ENCODE data around the gene DNAH17. TPM values are rescaled to one million over a fixed set of nuclear protein-coding genes. Genes with fewer than 3 reads are reported as not detected.

DNAH17 gene
- polyA plus RNA-seq, 1 experiment, result not detected

- Histone ChIP-seq H3K27me3 (ENCODE audit: control insufficient read depth, insufficient read depth, low read length) (no peaks in the 10 kb centered on the region), H3K9me3 (ENCODE audit: control insufficient read depth, insufficient read depth, low read length) (no peaks in the 10 kb centered on the region; the same call in 1 of the 2 replicates), H3K27ac (ENCODE audit: low read depth, low read length) (peak overlapping the region; percentile 97), H3K4me3 (ENCODE audit: low read depth, low read length) (no peak overlapping the region)
- TF ChIP-seq, protein P1, sequence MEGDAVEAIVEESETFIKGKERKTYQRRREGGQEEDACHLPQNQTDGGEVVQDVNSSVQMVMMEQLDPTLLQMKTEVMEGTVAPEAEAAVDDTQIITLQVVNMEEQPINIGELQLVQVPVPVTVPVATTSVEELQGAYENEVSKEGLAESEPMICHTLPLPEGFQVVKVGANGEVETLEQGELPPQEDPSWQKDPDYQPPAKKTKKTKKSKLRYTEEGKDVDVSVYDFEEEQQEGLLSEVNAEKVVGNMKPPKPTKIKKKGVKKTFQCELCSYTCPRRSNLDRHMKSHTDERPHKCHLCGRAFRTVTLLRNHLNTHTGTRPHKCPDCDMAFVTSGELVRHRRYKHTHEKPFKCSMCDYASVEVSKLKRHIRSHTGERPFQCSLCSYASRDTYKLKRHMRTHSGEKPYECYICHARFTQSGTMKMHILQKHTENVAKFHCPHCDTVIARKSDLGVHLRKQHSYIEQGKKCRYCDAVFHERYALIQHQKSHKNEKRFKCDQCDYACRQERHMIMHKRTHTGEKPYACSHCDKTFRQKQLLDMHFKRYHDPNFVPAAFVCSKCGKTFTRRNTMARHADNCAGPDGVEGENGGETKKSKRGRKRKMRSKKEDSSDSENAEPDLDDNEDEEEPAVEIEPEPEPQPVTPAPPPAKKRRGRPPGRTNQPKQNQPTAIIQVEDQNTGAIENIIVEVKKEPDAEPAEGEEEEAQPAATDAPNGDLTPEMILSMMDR (IDR thresholded peaks at IDR 0.05; ENCODE audit: low read depth, low read length), result peak; percentile 18; the same call in 1 of the 2 replicates
- ChIA-PET CTCF (interaction anchor here (0.8 to 1.2 kb wide), 3 partner anchors 9 to 58 kb away, joined by 3 read pairs; no protein-coding TSS in a partner anchor), POLR2A (interaction anchor here (0.6 to 3.3 kb wide), 8 partner anchors 12 to 118 kb away, joined by 3 to 21 read pairs (median 5); partner anchors contain the start of gene SOCS3)
- DNase-seq (ENCODE audit: low read depth, low spot score), result peak; percentile 96
Observed at GRCh38 chr17:78390241-78391050, 186.8 kb downstream of the DNAH17 start.

GRCh38 chr17:78387977-78388941, 188.9 kb downstream of the DNAH17 start:
- no peak for DNase-seq (ENCODE audit: low read depth, low spot score)
- H3K27ac ChIP-seq (ENCODE audit: low read depth, low read length), result peak overlapping the region; percentile 83
- no peak overlapping the region for H3K4me3 ChIP-seq (ENCODE audit: low read depth, low read length)
- H3K27me3 ChIP-seq (ENCODE audit: control insufficient read depth, insufficient read depth, low read length), result no peaks in the 10 kb centered on the region
- no peaks in the 10 kb centered on the region; the same call in 1 of the 2 replicates for H3K9me3 ChIP-seq (ENCODE audit: control insufficient read depth, insufficient read depth, low read length)
- POLR2A ChIA-PET, result interaction anchor here (0.6 to 1.1 kb wide), 4 partner anchors 9 to 359 kb away, joined by 3 to 6 read pairs (median 3); no protein-coding TSS in a partner anchor
- TF ChIP-seq, protein P1 (IDR thresholded peaks at IDR 0.05; ENCODE audit: low read depth, low read length), result no peak
- CTCF ChIA-PET, result interaction anchor here (0.6 to 1.0 kb wide), 4 partner anchors 20 to 57 kb away, joined by 3 to 5 read pairs (median 3); no protein-coding TSS in a partner anchor

DNA sequence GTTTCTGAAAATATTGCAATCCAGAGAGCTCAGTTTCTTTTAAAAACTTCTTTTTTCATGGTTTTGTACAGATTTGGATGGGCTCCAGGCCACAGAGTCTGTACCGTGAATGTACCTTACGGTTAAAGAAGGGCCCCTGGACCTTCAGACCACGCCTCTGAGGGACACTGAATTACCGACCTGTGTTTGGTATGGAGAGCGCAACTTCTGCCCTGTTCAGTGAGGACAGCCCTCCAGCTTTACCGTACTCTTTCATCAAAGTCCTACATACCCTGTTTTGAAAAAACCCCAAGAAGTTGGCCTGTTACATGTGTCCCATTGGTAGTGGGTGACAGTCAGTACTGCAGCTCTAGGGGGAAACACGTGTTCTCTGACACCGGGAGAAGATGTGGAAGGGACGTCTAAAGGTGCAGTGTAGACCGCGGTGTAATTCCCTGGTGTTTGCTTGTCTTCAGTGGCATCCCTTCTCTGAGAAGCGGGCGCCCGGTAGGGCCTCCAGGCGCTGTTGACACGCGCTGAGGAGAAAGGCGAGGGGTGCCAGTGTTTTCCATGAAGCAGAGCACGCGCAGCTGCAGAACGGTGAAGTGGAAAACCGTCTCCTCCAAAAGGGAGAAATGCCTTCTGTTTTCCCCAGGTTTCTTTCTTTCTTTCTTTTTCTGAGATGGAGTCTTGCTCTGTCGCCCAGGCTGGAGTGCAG, 192.6 kb downstream of the DNAH17 start:
- POLR2A ChIA-PET, result interaction anchor here (0.9 to 1.5 kb wide), 3 partner anchors 8 to 33 kb away, joined by 3 to 7 read pairs (median 3); no protein-coding TSS in a partner anchor

More for the DNA sequence above, 192.6 kb downstream of the DNAH17 start:
- DNase-seq (ENCODE audit: low read depth, low spot score), result no peak
- Histone ChIP-seq H3K9me3 (ENCODE audit: control insufficient read depth, insufficient read depth, low read length) (no peaks in the 10 kb centered on the region; the same call in 1 of the 2 replicates), H3K4me3 (ENCODE audit: low read depth, low read length) (no peak overlapping the region; the same call in 1 of the 2 replicates), H3K27me3 (ENCODE audit: control insufficient read depth, insufficient read depth, low read length) (no peaks in the 10 kb centered on the region), H3K27ac (ENCODE audit: low read depth, low read length) (peak overlapping the region; percentile 95)
- TF ChIP-seq, protein P1 (IDR thresholded peaks at IDR 0.05; ENCODE audit: low read depth, low read length), result no peak
- CTCF ChIA-PET, result interaction anchor here (0.6 to 1.9 kb wide), 4 partner anchors 9 to 37 kb away, joined by 3 to 10 read pairs (median 5); no protein-coding TSS in a partner anchor
